ENCODE measurements around the gene FUBP1. TPM values are rescaled to one million over a fixed set of nuclear protein-coding genes. Genes with fewer than 3 reads are reported as not detected.

FUBP1 gene
- total and polyA plus RNA-seq, 2 donors (not counting 1 experiment from before 2014, with no cell fraction given) = 95.8 to 249 TPM

GRCh38 chr1:77991638-77992037, 12.8 kb upstream of the FUBP1 start:
- Histone ChIP-seq H3K27me3 (replicated peaks in 1 of 4; ENCODE audit: control extremely low read depth in 1 of 4, control insufficient read depth in 3 of 4, insufficient read depth in 4 of 4, low read length in 3 of 4) (no peaks in the 10 kb centered on the region), H4K20me1 (ENCODE audit: control insufficient read depth, insufficient read depth, low read length, poor library complexity, severe bottlenecking) (no peaks in the 10 kb centered on the region), H3K4me3 (ENCODE audit: control extremely low read depth in 1 of 5, extremely low read depth in 1 of 5, insufficient read depth in 1 of 5, low read depth in 2 of 5, low read length in 4 of 5) (no peak overlapping the region), H3K4me1 (ENCODE audit: control insufficient read depth in 2 of 2, insufficient read depth in 2 of 2, low read length in 2 of 2) (no peaks in the 10 kb centered on the region), H3K27ac (ENCODE audit: low read length in 2 of 2) (no peak overlapping the region), H2AFZ (ENCODE audit: insufficient read depth, low read depth, low read length, poor library complexity, severe bottlenecking) (no peak overlapping the region), H3K4me2 (replicated peaks; ENCODE audit: low read depth, low read length, poor library complexity, severe bottlenecking) (no peak overlapping the region), H3K36me3 (replicated peaks in 1 of 2; ENCODE audit: control extremely low read depth in 1 of 2, control insufficient read depth in 1 of 2, extremely low read depth in 1 of 2, insufficient read depth in 2 of 2, low read length in 1 of 2) (no peaks in the 10 kb centered on the region), H3K9me3 (ENCODE audit: control extremely low read depth in 1 of 3, control insufficient read depth in 2 of 3, insufficient read depth in 1 of 3, low read length in 2 of 3) (no peaks in the 10 kb centered on the region), H3K79me2 (ENCODE audit: control insufficient read depth, insufficient read depth, low read length) (peaks cover 52% of the 10 kb centered on the region), H3K9ac (ENCODE audit: low read length) (no peak overlapping the region)
- no peak overlapping the region for H3K4me3 Mint-ChIP-seq
- TF ChIP-seq EZH2 (IDR thresholded peaks at IDR 0.05; ENCODE audit: borderline replicate concordance, insufficient read depth, low read depth, low read length, poor library complexity, severe bottlenecking) = no peak
- TF ChIP-seq, protein P1, sequence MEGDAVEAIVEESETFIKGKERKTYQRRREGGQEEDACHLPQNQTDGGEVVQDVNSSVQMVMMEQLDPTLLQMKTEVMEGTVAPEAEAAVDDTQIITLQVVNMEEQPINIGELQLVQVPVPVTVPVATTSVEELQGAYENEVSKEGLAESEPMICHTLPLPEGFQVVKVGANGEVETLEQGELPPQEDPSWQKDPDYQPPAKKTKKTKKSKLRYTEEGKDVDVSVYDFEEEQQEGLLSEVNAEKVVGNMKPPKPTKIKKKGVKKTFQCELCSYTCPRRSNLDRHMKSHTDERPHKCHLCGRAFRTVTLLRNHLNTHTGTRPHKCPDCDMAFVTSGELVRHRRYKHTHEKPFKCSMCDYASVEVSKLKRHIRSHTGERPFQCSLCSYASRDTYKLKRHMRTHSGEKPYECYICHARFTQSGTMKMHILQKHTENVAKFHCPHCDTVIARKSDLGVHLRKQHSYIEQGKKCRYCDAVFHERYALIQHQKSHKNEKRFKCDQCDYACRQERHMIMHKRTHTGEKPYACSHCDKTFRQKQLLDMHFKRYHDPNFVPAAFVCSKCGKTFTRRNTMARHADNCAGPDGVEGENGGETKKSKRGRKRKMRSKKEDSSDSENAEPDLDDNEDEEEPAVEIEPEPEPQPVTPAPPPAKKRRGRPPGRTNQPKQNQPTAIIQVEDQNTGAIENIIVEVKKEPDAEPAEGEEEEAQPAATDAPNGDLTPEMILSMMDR (IDR thresholded peaks at IDR 0.05) = no peak
- ChIA-PET POLR2A (no interaction called here), CTCF (no interaction called here)
- H3K27me3 Mint-ChIP-seq = no peaks in the 10 kb centered on the region
- no peaks in the 10 kb centered on the region for H3K9me3 Mint-ChIP-seq (ENCODE audit: insufficient read depth)
- ATAC-seq (ENCODE audit: low read depth) (no peak), DNase-seq (no peak)
- intact Hi-C loops (cut with micrococcal nuclease) = no loop called here
- H3K27ac Mint-ChIP-seq = no peak overlapping the region
- peaks cover 13% of the 10 kb centered on the region for H3K4me1 Mint-ChIP-seq

DNA sequence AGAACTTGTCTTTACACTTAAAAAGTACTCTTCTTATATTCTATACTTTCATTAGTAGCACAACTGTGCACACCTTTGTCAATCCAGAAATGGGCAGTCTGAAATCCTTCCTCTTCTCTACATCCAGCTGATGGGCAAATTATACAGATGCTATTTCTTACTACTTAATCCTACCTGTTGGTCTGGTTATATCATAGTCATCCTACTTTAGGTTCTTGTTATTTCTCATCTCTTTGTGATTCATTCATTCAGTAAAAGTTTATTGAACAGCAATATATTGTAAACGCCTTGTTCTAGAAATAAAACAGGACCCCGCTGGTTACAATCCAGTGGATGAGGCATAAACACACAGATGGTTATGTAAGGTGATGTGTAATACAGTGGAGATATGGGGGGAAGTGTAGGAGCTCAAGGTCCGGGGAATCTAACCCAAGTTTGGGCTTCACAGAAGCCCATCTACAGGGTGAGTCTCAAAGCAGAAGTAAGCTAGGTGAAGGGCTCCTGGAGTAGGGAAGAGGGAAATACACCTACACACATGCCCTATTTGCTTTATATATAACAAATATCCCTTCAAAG, 11.8 kb upstream of the FUBP1 start:
- no peak overlapping the region for H3K4me3 ChIP-seq (ENCODE audit: control extremely low read depth in 1 of 5, extremely low read depth in 1 of 5, insufficient read depth in 1 of 5, low read depth in 2 of 5, low read length in 4 of 5)
- Mint-ChIP-seq H3K27me3 (no peaks in the 10 kb centered on the region), H3K27ac (no peak overlapping the region), H3K4me1 (peaks cover 13% of the 10 kb centered on the region), H3K9me3 (ENCODE audit: insufficient read depth) (no peaks in the 10 kb centered on the region), H3K4me3 (no peak overlapping the region)
- CTCF ChIA-PET = no interaction called here
- no peaks in the 10 kb centered on the region for H3K4me1 ChIP-seq (ENCODE audit: control insufficient read depth in 2 of 2, insufficient read depth in 2 of 2, low read length in 2 of 2)
- H3K27me3 ChIP-seq (replicated peaks in 1 of 4; ENCODE audit: control extremely low read depth in 1 of 4, control insufficient read depth in 3 of 4, insufficient read depth in 4 of 4, low read length in 3 of 4) = no peaks in the 10 kb centered on the region
- no peaks in the 10 kb centered on the region for H3K9me3 ChIP-seq (ENCODE audit: control extremely low read depth in 1 of 3, control insufficient read depth in 2 of 3, insufficient read depth in 1 of 3, low read length in 2 of 3)
- H3K79me2 ChIP-seq (ENCODE audit: control insufficient read depth, insufficient read depth, low read length) = peaks cover 50% of the 10 kb centered on the region
- WGBS (ENCODE audit: insufficient coverage) = 82% methylated on average over 2 of the region's 3 CpGs
- H3K36me3 ChIP-seq (replicated peaks in 1 of 2; ENCODE audit: control extremely low read depth in 1 of 2, control insufficient read depth in 1 of 2, extremely low read depth in 1 of 2, insufficient read depth in 2 of 2, low read length in 1 of 2) = peaks cover 0 to under 1% of the 10 kb centered on the region in 2 experiments
- intact Hi-C loops (cut with micrococcal nuclease) = no loop called here
- POLR2A ChIA-PET = no interaction called here
- no peak overlapping the region for H3K27ac ChIP-seq (ENCODE audit: low read length in 2 of 2)
- H3K4me2 ChIP-seq (replicated peaks; ENCODE audit: low read depth, low read length, poor library complexity, severe bottlenecking) = no peak overlapping the region
- no peaks in the 10 kb centered on the region for H4K20me1 ChIP-seq (ENCODE audit: control insufficient read depth, insufficient read depth, low read length, poor library complexity, severe bottlenecking)
- ATAC-seq (ENCODE audit: low read depth) = no peak
- H3K9ac ChIP-seq (ENCODE audit: low read length) = no peak overlapping the region
- TF ChIP-seq EZH2 (IDR thresholded peaks at IDR 0.05; ENCODE audit: borderline replicate concordance, insufficient read depth, low read depth, low read length, poor library complexity, severe bottlenecking) = no peak
- H2AFZ ChIP-seq (ENCODE audit: insufficient read depth, low read depth, low read length, poor library complexity, severe bottlenecking) = no peak overlapping the region
- DNase-seq = no peak
